ENCODE measurements around the gene NSD2. TPM values are rescaled to one million over a fixed set of nuclear protein-coding genes. Genes with fewer than 3 reads are reported as not detected.
A peak's percentile ranks its signal among the peaks of the same experiment; 100 is the strongest.

The NSD2 gene
- total RNA-seq, 1 experiment from 2014 or later, result 122 TPM

GRCh38 chr4:1980561-1981041, 109.4 kb downstream of the NSD2 start:
- no peak for DNase-seq
- Mint-ChIP-seq H3K36me3 (ENCODE audit: insufficient read depth, unreplicated experiment) (peaks cover 99% of the 10 kb centered on the region), H3K9me3 (ENCODE audit: unreplicated experiment) (no peaks in the 10 kb centered on the region), H3K27me3 (ENCODE audit: insufficient read depth, unreplicated experiment) (no peaks in the 10 kb centered on the region), H3K27ac (ENCODE audit: unreplicated experiment) (no peak overlapping the region), H3K4me3 (ENCODE audit: unreplicated experiment) (no peak overlapping the region), H3K4me1 (ENCODE audit: low read depth, unreplicated experiment) (no peaks in the 10 kb centered on the region)
- intact Hi-C loops (cut with micrococcal nuclease; ENCODE audit: unreplicated experiment), result loop anchor here (10.0 kb wide), 1 partner anchor 204 kb away; no protein-coding TSS in a partner anchor
- BruUV-seq (replicated peaks), result no TSS peak
- Histone ChIP-seq H3K36me3 (ENCODE audit: control insufficient read depth, insufficient read depth, low read length) (peaks cover 6% of the 10 kb centered on the region), H3K4me3 (ENCODE audit: low read depth, low read length) (no peak overlapping the region), H3K27me3 (replicated peaks; ENCODE audit: control insufficient read depth, insufficient read depth, low read length) (no peaks in the 10 kb centered on the region), H3K4me1 (no peaks in the 10 kb centered on the region), H3K9me3 (no peaks in the 10 kb centered on the region)
- POLR2A ChIA-PET, result interaction anchor here (0.6 kb wide), 1 partner anchor 17 kb away, joined by 3 read pairs; no protein-coding TSS in a partner anchor
- no peak for TF ChIP-seq CTCF (IDR thresholded peaks at IDR 0.05; ENCODE audit: insufficient read depth in 1 of 2, low read depth in 1 of 2, low read length in 1 of 2, severe bottlenecking in 1 of 2, unreplicated experiment in 1 of 2)
- CTCF ChIA-PET, result interaction anchor here (0.6 kb wide), 1 partner anchor 124 kb away, joined by 3 read pairs; no protein-coding TSS in a partner anchor

GRCh38 chr4:1981251-1982058, 110.3 kb downstream of the NSD2 start:
- H3K4me1 ChIP-seq, result no peaks in the 10 kb centered on the region
- POLR2A ChIA-PET, result interaction anchor here (0.6 kb wide), 1 partner anchor 18 kb away, joined by 3 read pairs; no protein-coding TSS in a partner anchor
- Mint-ChIP-seq H3K36me3 (ENCODE audit: insufficient read depth, unreplicated experiment) (peaks cover 99% of the 10 kb centered on the region), H3K4me3 (ENCODE audit: unreplicated experiment) (no peak overlapping the region), H3K9me3 (ENCODE audit: unreplicated experiment) (no peaks in the 10 kb centered on the region), H3K27me3 (ENCODE audit: insufficient read depth, unreplicated experiment) (no peaks in the 10 kb centered on the region), H3K4me1 (ENCODE audit: low read depth, unreplicated experiment) (no peaks in the 10 kb centered on the region), H3K27ac (ENCODE audit: unreplicated experiment) (peak overlapping the region; percentile 30)
- CTCF ChIA-PET, result interaction anchor here (0.6 kb wide), 1 partner anchor 125 kb away, joined by 3 read pairs; no protein-coding TSS in a partner anchor
- H3K27me3 ChIP-seq (replicated peaks; ENCODE audit: control insufficient read depth, insufficient read depth, low read length), result no peaks in the 10 kb centered on the region
- no peaks in the 10 kb centered on the region for H3K9me3 ChIP-seq
- TSS peak; percentile 26 for BruUV-seq (replicated peaks)
- peak in 1 of 2 experiments; percentile 38 for DNase-seq
- peaks cover 6% of the 10 kb centered on the region for H3K36me3 ChIP-seq (ENCODE audit: control insufficient read depth, insufficient read depth, low read length)
- no peak for TF ChIP-seq CTCF (IDR thresholded peaks at IDR 0.05; ENCODE audit: insufficient read depth in 1 of 2, low read depth in 1 of 2, low read length in 1 of 2, severe bottlenecking in 1 of 2, unreplicated experiment in 1 of 2)
- no peak overlapping the region for H3K4me3 ChIP-seq (ENCODE audit: low read depth, low read length)
- intact Hi-C loops (cut with micrococcal nuclease; ENCODE audit: unreplicated experiment), result loop anchor here (10.0 kb wide), 1 partner anchor 203 kb away; no protein-coding TSS in a partner anchor

- no peaks in the 10 kb centered on the region for H3K4me1 ChIP-seq
- no peaks in the 10 kb centered on the region for H3K9me3 ChIP-seq
- H3K27ac Mint-ChIP-seq (ENCODE audit: unreplicated experiment), result peak overlapping the region; percentile 30
- DNase-seq, result no peak
- no peak overlapping the region for H3K4me3 Mint-ChIP-seq (ENCODE audit: unreplicated experiment)
- POLR2A ChIA-PET, result interaction anchor here (0.6 kb wide), 1 partner anchor 461 kb away, joined by 4 read pairs; no protein-coding TSS in a partner anchor
- CTCF ChIA-PET, result no interaction called here
- H3K27me3 Mint-ChIP-seq (ENCODE audit: insufficient read depth, unreplicated experiment), result no peaks in the 10 kb centered on the region
- no peak overlapping the region for H3K4me3 ChIP-seq (ENCODE audit: low read depth, low read length)
- H3K36me3 ChIP-seq (ENCODE audit: control insufficient read depth, insufficient read depth, low read length), result peaks cover 5% of the 10 kb centered on the region
- peaks cover 98% of the 10 kb centered on the region for H3K36me3 Mint-ChIP-seq (ENCODE audit: insufficient read depth, unreplicated experiment)
- TF ChIP-seq CTCF (IDR thresholded peaks at IDR 0.05; ENCODE audit: insufficient read depth in 1 of 2, low read depth in 1 of 2, low read length in 1 of 2, severe bottlenecking in 1 of 2, unreplicated experiment in 1 of 2), result no peak
- no peaks in the 10 kb centered on the region for H3K4me1 Mint-ChIP-seq (ENCODE audit: low read depth, unreplicated experiment)
- no peaks in the 10 kb centered on the region for H3K9me3 Mint-ChIP-seq (ENCODE audit: unreplicated experiment)
- BruUV-seq (replicated peaks), result no TSS peak
- intact Hi-C loops (cut with micrococcal nuclease; ENCODE audit: unreplicated experiment), result loop anchor here (10.0 kb wide), 1 partner anchor 202 kb away; no protein-coding TSS in a partner anchor
- no peaks in the 10 kb centered on the region for H3K27me3 ChIP-seq (replicated peaks; ENCODE audit: control insufficient read depth, insufficient read depth, low read length)
These were observed 111.2 kb downstream of the NSD2 start for GRCh38 chr4:1982124-1983052.
